Thoracic aorta (tissue), 2 donors: Measurements from ENCODE around the gene STRIP1. TPM values are rescaled to one million over a fixed set of nuclear protein-coding genes. Genes with fewer than 3 reads are reported as not detected.

Source experiments
- ATAC-seq: fragments of 150-250 bp; one replicate; pipeline ENCODE4 v1.8.0; 2017; ENCODE audit warnings: low read depth; ENCODE audit not compliant: insufficient number of reproducible peaks, low FRiP score
- DNase-seq: peaks from one replicate; pipeline ENCODE4 v3.0.0-alpha.2; 2020; ENCODE audit warnings: low spot score
- H3K27ac ChIP-seq, 2 donors: fragments of 200-600 bp; sonication (generic); 1 replicate in 1 of 2; 2 replicates in 1 of 2; pipeline ENCODE4 v1.5.1; 2016; ENCODE audit warnings: mild to moderate bottlenecking in 2 of 2, moderate library complexity in 2 of 2
- H3K27me3 ChIP-seq: fragments of 200-600 bp; sonication (generic); replicated peaks from 2 replicates; pipeline ENCODE4 v1.6.0; 2016; ENCODE audit warnings: mild to moderate bottlenecking; ENCODE audit not compliant: insufficient read depth
- H3K36me3 ChIP-seq: fragments of 200-600 bp; sonication (generic); one replicate; pipeline ENCODE4 v1.5.1; 2016
- H3K4me1 ChIP-seq, 2 donors: fragments of 200-600 bp; sonication (generic); 1 replicate in 1 of 2; 2 replicates in 1 of 2; pipeline versions ENCODE4 v1.5.1 to v1.6.0; 2016; ENCODE audit warnings: low read depth in 2 of 2, mild to moderate bottlenecking in 1 of 2; ENCODE audit not compliant: control insufficient read depth in 1 of 2
- H3K4me3 ChIP-seq: fragments of 200-600 bp; sonication (generic); 2 replicates; pipeline ENCODE4 v1.5.1; 2016; ENCODE audit warnings: mild to moderate bottlenecking
- H3K9me3 ChIP-seq: fragments of 200-600 bp; sonication (generic); 2 replicates; pipeline ENCODE4 v1.5.1; 2016
- CTCF ChIP-seq: fragments of 200-600 bp; sonication (generic); IDR thresholded peaks from one replicate; pipeline ENCODE4 v1.5.1; 2019; ENCODE audit warnings: antibody characterized with exemption
- total RNA-seq, 2 donors: library from RNA; depleted of rRNA; stranded (reverse); fragments of >200 nt; gene quantifications; one replicate each; pipeline versions ENCODE4 v1.1.0 to v1.2.3, GENCODE V29; 2016

The STRIP1 gene
- total RNA-seq, 2 donors from 2014 or later, result 38.4 to 61.6 TPM

GRCh38 chr1:110056776-110057175, 22.4 kb downstream of the STRIP1 start:
- DNase-seq, result no peak
- no peak for TF ChIP-seq CTCF
- no peak for ATAC-seq
- Histone ChIP-seq H3K27ac (no peak overlapping the region), H3K27me3 (no peaks in the 10 kb centered on the region), H3K4me1 (no peaks in the 10 kb centered on the region), H3K9me3 (no peaks in the 10 kb centered on the region), H3K36me3 (peaks cover 50% of the 10 kb centered on the region), H3K4me3 (no peak overlapping the region)

GRCh38 chr1:110057963-110058518, 23.6 kb downstream of the STRIP1 start:
- no peaks in the 10 kb centered on the region for H3K4me1 ChIP-seq
- H3K27me3 ChIP-seq, result no peaks in the 10 kb centered on the region
- TF ChIP-seq CTCF, result no peak
- no peak for ATAC-seq
- no peak overlapping the region for H3K4me3 ChIP-seq
- H3K9me3 ChIP-seq, result no peaks in the 10 kb centered on the region
- no peak overlapping the region for H3K27ac ChIP-seq
- DNase-seq, result no peak
- peaks cover 39% of the 10 kb centered on the region for H3K36me3 ChIP-seq

- DNase-seq, result no peak
- H3K27me3 ChIP-seq, result no peaks in the 10 kb centered on the region
- ATAC-seq, result no peak
- no peak for TF ChIP-seq CTCF
- H3K4me3 ChIP-seq, result no peak overlapping the region
- no peaks in the 10 kb centered on the region for H3K4me1 ChIP-seq
- no peaks in the 10 kb centered on the region for H3K9me3 ChIP-seq
- peaks cover 33% of the 10 kb centered on the region for H3K36me3 ChIP-seq
- no peak overlapping the region for H3K27ac ChIP-seq
Observed at GRCh38 chr1:110058591-110058990, 24.2 kb downstream of the STRIP1 start.

- no peak for TF ChIP-seq CTCF
- no peak for ATAC-seq
- Histone ChIP-seq H3K36me3 (peaks cover 28% of the 10 kb centered on the region), H3K27me3 (no peaks in the 10 kb centered on the region), H3K4me1 (no peaks in the 10 kb centered on the region), H3K9me3 (no peaks in the 10 kb centered on the region), H3K4me3 (no peak overlapping the region), H3K27ac (no peak overlapping the region)
- DNase-seq, result no peak
Observed at GRCh38 chr1:110059133-110059863, 24.9 kb downstream of the STRIP1 start.

GRCh38 chr1:110060034-110060661, 25.7 kb downstream of the STRIP1 start:
- Histone ChIP-seq H3K27me3 (no peaks in the 10 kb centered on the region), H3K9me3 (no peaks in the 10 kb centered on the region), H3K4me1 (no peaks in the 10 kb centered on the region), H3K4me3 (no peak overlapping the region), H3K36me3 (peaks cover 20% of the 10 kb centered on the region), H3K27ac (no peak overlapping the region)
- ATAC-seq (no peak), DNase-seq (no peak)
- peak; percentile 62 for TF ChIP-seq CTCF
